ENCODE measurements around the gene ANTXR2.

DNA sequence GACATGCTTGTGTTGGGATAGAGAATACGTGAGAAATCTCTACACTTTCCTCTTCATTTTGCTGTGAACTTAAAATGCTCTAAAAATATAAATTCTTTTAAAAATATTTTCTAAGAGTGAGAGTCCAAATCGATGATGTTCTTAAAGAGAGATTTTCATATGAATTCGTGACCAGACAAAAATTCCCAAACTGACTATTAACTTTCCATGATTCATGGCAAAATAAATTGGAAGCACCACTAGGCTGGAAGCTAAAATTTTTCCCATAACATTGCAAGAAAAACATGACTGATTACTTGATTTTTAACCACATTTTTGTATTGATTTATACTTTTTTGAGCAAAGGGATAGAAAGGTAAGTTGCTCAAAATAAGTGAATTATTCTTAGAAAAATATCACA lies 201.1 kb downstream of the ANTXR2 start:
- TF ChIP-seq, protein P1, sequence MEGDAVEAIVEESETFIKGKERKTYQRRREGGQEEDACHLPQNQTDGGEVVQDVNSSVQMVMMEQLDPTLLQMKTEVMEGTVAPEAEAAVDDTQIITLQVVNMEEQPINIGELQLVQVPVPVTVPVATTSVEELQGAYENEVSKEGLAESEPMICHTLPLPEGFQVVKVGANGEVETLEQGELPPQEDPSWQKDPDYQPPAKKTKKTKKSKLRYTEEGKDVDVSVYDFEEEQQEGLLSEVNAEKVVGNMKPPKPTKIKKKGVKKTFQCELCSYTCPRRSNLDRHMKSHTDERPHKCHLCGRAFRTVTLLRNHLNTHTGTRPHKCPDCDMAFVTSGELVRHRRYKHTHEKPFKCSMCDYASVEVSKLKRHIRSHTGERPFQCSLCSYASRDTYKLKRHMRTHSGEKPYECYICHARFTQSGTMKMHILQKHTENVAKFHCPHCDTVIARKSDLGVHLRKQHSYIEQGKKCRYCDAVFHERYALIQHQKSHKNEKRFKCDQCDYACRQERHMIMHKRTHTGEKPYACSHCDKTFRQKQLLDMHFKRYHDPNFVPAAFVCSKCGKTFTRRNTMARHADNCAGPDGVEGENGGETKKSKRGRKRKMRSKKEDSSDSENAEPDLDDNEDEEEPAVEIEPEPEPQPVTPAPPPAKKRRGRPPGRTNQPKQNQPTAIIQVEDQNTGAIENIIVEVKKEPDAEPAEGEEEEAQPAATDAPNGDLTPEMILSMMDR (IDR thresholded peaks at IDR 0.05) = no peak
- TF ChIP-seq POLR2A (IDR thresholded peaks at IDR 0.05) = no peak

All from uterus (tissue), 2 donors.